IPS-15b (cell line): ENCODE results near the gene POMGNT1.

ENCODE experiments used
- H3K27me3 ChIP-seq: one replicate; pipeline ENCODE4 v1.6.1; 2013; ENCODE audit warnings: low read length; ENCODE audit not compliant: control insufficient read depth, insufficient read depth
- H3K36me3 ChIP-seq: one replicate; pipeline ENCODE4 v1.6.1; 2013; ENCODE audit warnings: low read length; ENCODE audit not compliant: control insufficient read depth, insufficient read depth
- H3K4me1 ChIP-seq: one replicate; pipeline ENCODE4 v1.6.1; 2013; ENCODE audit warnings: mild to moderate bottlenecking, low read length; ENCODE audit not compliant: control insufficient read depth, insufficient read depth
- H3K4me3 ChIP-seq: one replicate; pipeline ENCODE4 v1.5.1; 2013; ENCODE audit warnings: low read depth, low read length
- H3K9ac ChIP-seq: one replicate; pipeline ENCODE4 v1.6.1; 2013; ENCODE audit warnings: low read depth, mild to moderate bottlenecking, low read length
- H3K9me3 ChIP-seq: one replicate; pipeline ENCODE4 v1.6.1; 2013; ENCODE audit warnings: mild to moderate bottlenecking, low read length; ENCODE audit not compliant: control insufficient read depth, insufficient read depth

Gene POMGNT1

GRCh38 chr1:46190539-46190938 is 7.7 kb downstream of the POMGNT1 start:
- H3K9me3 ChIP-seq: no peaks in the 10 kb centered on the region
- no peak overlapping the region for H3K9ac ChIP-seq
- no peaks in the 10 kb centered on the region for H3K27me3 ChIP-seq
- peaks cover 13% of the 10 kb centered on the region for H3K36me3 ChIP-seq
- H3K4me1 ChIP-seq: no peaks in the 10 kb centered on the region
- H3K4me3 ChIP-seq: no peak overlapping the region

GRCh38 chr1:46188295-46189030 is 9.8 kb downstream of the POMGNT1 start:
- peaks cover 11% of the 10 kb centered on the region for H3K36me3 ChIP-seq
- H3K4me1 ChIP-seq: no peaks in the 10 kb centered on the region
- H3K9me3 ChIP-seq: no peaks in the 10 kb centered on the region
- no peak overlapping the region for H3K9ac ChIP-seq
- H3K27me3 ChIP-seq: peaks cover 2% of the 10 kb centered on the region
- no peak overlapping the region for H3K4me3 ChIP-seq

GRCh38 chr1:46187106-46187869 is 10.9 kb downstream of the POMGNT1 start:
- H3K9ac ChIP-seq: no peak overlapping the region
- H3K36me3 ChIP-seq: peaks cover 6% of the 10 kb centered on the region
- H3K27me3 ChIP-seq: peaks cover 2% of the 10 kb centered on the region
- H3K4me1 ChIP-seq: no peaks in the 10 kb centered on the region
- no peak overlapping the region for H3K4me3 ChIP-seq
- H3K9me3 ChIP-seq: no peaks in the 10 kb centered on the region

- Histone ChIP-seq H3K9me3 (no peaks in the 10 kb centered on the region), H3K27me3 (peaks cover 2% of the 10 kb centered on the region), H3K9ac (no peak overlapping the region), H3K4me1 (no peaks in the 10 kb centered on the region), H3K36me3 (peaks cover 3% of the 10 kb centered on the region), H3K4me3 (no peak overlapping the region)
These were observed 12.2 kb downstream of the POMGNT1 start for GRCh38 chr1:46186076-46186475.

GRCh38 chr1:46184920-46185658 is 13.1 kb downstream of the POMGNT1 start:
- Histone ChIP-seq H3K9me3 (no peaks in the 10 kb centered on the region), H3K27me3 (peaks cover 2% of the 10 kb centered on the region), H3K4me3 (no peak overlapping the region), H3K4me1 (no peaks in the 10 kb centered on the region), H3K36me3 (peaks cover 3% of the 10 kb centered on the region), H3K9ac (no peak overlapping the region)

GRCh38 chr1:46183926-46184557 is 14.2 kb downstream of the POMGNT1 start:
- H3K9ac ChIP-seq: no peak overlapping the region
- peaks cover 2% of the 10 kb centered on the region for H3K27me3 ChIP-seq
- H3K36me3 ChIP-seq: peaks cover 3% of the 10 kb centered on the region
- H3K4me3 ChIP-seq: no peak overlapping the region
- H3K9me3 ChIP-seq: no peaks in the 10 kb centered on the region
- H3K4me1 ChIP-seq: peaks cover 5% of the 10 kb centered on the region

- no peak overlapping the region for H3K4me3 ChIP-seq
- no peak overlapping the region for H3K9ac ChIP-seq
These were observed 15.0 kb downstream of the POMGNT1 start for GRCh38 chr1:46183079-46183847.

GRCh38 chr1:46181343-46182260 is 16.6 kb downstream of the POMGNT1 start:
- H3K9me3 ChIP-seq: no peaks in the 10 kb centered on the region
- H3K4me3 ChIP-seq: no peak overlapping the region
- peaks cover 5% of the 10 kb centered on the region for H3K4me1 ChIP-seq
- H3K36me3 ChIP-seq: no peaks in the 10 kb centered on the region
- H3K27me3 ChIP-seq: peaks cover 2% of the 10 kb centered on the region
- H3K9ac ChIP-seq: no peak overlapping the region

More at GRCh38 chr1:46183079-46183847, 15.0 kb downstream of the POMGNT1 start:
- Histone ChIP-seq H3K4me1 (peaks cover 5% of the 10 kb centered on the region), H3K36me3 (peaks cover 3% of the 10 kb centered on the region), H3K9me3 (no peaks in the 10 kb centered on the region), H3K27me3 (peaks cover 2% of the 10 kb centered on the region)

GRCh38 chr1:46180082-46180616 is 18.1 kb downstream of the POMGNT1 start:
- Histone ChIP-seq H3K36me3 (no peaks in the 10 kb centered on the region), H3K4me1 (peaks cover 5% of the 10 kb centered on the region), H3K9ac (no peak overlapping the region), H3K9me3 (no peaks in the 10 kb centered on the region), H3K4me3 (no peak overlapping the region), H3K27me3 (peaks cover 2% of the 10 kb centered on the region)
